ENCODE data around the gene ZNF524. TPM values are rescaled to one million over a fixed set of nuclear protein-coding genes. Genes with fewer than 3 reads are reported as not detected.
"Not testable (repeated sequence)": the region's sequence is repeated elsewhere in the genome, so short reads cannot be mapped to it uniquely, and the experiment has no call there.

ZNF524 gene
- total and polyA plus RNA-seq, 2 experiments from 2014 or later, result 17.8 to 18.2 TPM

DNA sequence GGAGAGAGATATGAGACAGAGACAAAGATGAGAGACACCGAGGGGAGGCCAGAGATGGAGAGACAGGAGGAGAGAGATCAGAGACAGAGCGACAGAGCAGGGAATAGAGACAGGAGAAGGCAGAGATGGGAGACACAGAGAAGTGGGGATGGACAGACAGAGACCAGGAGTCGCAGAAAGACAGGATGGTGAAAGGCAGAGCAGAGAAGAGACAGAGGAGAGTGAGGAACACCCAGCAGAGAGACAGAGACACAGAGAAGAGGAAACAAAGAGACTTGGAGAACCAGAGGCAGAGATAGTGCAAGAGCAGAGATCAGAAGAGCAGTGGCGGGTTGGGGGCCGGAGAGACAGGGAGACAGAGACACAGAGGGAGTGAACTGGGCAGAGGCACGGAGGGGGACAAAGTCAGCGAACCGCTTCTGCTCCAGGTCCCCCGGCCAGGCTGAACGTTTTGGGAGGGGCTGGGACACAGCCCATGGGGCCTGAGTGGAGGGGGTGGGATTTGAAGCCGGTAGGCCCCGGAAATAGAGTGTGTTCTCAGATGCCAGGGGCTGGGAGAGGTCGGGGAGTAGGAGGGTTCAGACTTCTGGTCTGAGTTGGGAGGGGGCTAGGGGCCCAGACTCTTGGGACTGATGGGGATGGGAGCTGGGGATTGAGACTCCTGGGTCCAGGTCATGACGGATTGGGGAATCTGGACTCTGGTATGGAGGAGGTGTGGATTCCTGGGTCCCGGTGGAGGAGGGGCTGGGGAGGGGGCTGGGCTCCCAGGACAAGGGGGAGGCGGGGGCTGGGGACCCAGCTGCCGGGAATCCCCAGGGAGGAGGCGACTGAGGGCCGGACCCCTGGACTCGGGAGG, 20.1 kb upstream of the ZNF524 start:
- Histone ChIP-seq H2AFZ (peak overlapping the region; percentile 99), H3K27ac (peak overlapping the region; percentile 43), H3K27me3 (replicated peaks; ENCODE audit: insufficient read depth) (no peaks in the 10 kb centered on the region), H3K4me1 (ENCODE audit: insufficient read depth) (no peaks in the 10 kb centered on the region; the same call in 1 of the 2 replicates), H4K20me1 (ENCODE audit: insufficient read depth) (no peaks in the 10 kb centered on the region), H3K36me3 (ENCODE audit: low read depth) (no peaks in the 10 kb centered on the region), H3F3A (ENCODE audit: insufficient read depth) (peaks cover 11% of the 10 kb centered on the region), H3K9me2 (ENCODE audit: insufficient read depth) (no peaks in the 10 kb centered on the region), H3K9ac (peak overlapping the region; percentile 86), H3K4me2 (ENCODE audit: unreplicated experiment) (peak overlapping the region; percentile 99), H3K79me2 (ENCODE audit: insufficient read depth) (peaks cover 19% of the 10 kb centered on the region), H3K9me3 (ENCODE audit: low read depth) (no peaks in the 10 kb centered on the region), H3K4me3 (peak overlapping the region; percentile 82)
- WGBS, 2 experiments (ENCODE audit: low coverage in 1 of 2, low lambda C conversion rate in 2 of 2, missing lambda C conversion rate in 2 of 2), result 6% methylated on average over 11 to 20 of the region's 20 CpGs
- peak; percentile 44 for DNase-seq
- TF ChIP-seq EZH2 (IDR thresholded peaks at IDR 0.05; ENCODE audit: insufficient read depth, poor library complexity, severe bottlenecking) (no peak), EZH2phosphoT487 (IDR thresholded peaks at IDR 0.05; ENCODE audit: insufficient read depth, low read depth) (no peak)
- in situ Hi-C loops (cut with MboI), result no loop called here

DNA sequence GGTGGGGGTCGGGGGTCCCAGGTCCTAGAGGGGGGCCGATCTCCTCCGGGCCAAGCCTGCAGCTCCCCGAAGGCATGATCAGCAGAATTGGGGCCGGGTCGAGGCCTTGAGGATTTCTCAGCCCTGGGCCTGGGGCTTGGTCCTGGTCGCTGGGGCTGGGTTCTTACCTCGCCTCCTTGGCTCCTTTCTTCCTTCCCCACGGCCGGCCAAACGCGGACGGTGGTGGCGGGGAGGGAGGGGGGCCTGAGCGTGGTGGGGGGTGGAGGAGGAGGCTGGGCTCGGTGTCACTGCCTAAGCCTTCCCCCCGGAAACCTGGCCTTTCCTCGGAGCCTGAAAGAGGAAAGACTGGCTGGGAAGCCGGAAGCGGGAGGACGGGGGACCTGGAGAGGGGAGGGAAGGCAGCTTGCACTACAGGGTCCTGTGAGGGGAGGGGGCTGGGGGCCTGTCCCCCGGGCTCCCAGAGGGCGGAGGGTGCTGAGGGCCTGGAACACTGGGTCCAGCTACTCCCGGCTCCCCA, 19.4 kb upstream of the ZNF524 start, which contains the start of gene ZNF579:
TSS of gene ZNF579 (minus strand) at position 221 of the 517 bp plus-strand sequence. CDS start 1,209 bp downstream, outside the sequence.
- Histone ChIP-seq H3K27ac (peak within 1 kb of the TSS; percentile 43), H3K9me2 (ENCODE audit: insufficient read depth) (no peaks in the 10 kb centered on the region), H3K9me3 (ENCODE audit: low read depth) (no peaks in the 10 kb centered on the region), H3K79me2 (ENCODE audit: insufficient read depth) (peaks cover 19% of the 10 kb centered on the region), H2AFZ (peak within 1 kb of the TSS; percentile 99), H3K4me3 (peak within 1 kb of the TSS; percentile 82), H3K9ac (peak within 1 kb of the TSS; percentile 86), H3K27me3 (replicated peaks; ENCODE audit: insufficient read depth) (no peaks in the 10 kb centered on the region), H3K4me2 (ENCODE audit: unreplicated experiment) (peak within 1 kb of the TSS; percentile 99), H3K36me3 (ENCODE audit: low read depth) (no peaks in the 10 kb centered on the region), H3F3A (ENCODE audit: insufficient read depth) (peaks cover 15% of the 10 kb centered on the region), H4K20me1 (ENCODE audit: insufficient read depth) (no peaks in the 10 kb centered on the region), H3K4me1 (ENCODE audit: insufficient read depth) (no peaks in the 10 kb centered on the region; the same call in 1 of the 2 replicates)
- peak; percentile 91 for DNase-seq
- in situ Hi-C loops (cut with MboI), result no loop called here
- WGBS, 2 experiments (ENCODE audit: low coverage in 1 of 2, low lambda C conversion rate in 2 of 2, missing lambda C conversion rate in 2 of 2), result 2% methylated on average over 7 to 24 of the region's 24 CpGs
- TF ChIP-seq EZH2 (IDR thresholded peaks at IDR 0.05; ENCODE audit: insufficient read depth, poor library complexity, severe bottlenecking) (no peak), EZH2phosphoT487 (IDR thresholded peaks at IDR 0.05; ENCODE audit: insufficient read depth, low read depth) (no peak)

DNA sequence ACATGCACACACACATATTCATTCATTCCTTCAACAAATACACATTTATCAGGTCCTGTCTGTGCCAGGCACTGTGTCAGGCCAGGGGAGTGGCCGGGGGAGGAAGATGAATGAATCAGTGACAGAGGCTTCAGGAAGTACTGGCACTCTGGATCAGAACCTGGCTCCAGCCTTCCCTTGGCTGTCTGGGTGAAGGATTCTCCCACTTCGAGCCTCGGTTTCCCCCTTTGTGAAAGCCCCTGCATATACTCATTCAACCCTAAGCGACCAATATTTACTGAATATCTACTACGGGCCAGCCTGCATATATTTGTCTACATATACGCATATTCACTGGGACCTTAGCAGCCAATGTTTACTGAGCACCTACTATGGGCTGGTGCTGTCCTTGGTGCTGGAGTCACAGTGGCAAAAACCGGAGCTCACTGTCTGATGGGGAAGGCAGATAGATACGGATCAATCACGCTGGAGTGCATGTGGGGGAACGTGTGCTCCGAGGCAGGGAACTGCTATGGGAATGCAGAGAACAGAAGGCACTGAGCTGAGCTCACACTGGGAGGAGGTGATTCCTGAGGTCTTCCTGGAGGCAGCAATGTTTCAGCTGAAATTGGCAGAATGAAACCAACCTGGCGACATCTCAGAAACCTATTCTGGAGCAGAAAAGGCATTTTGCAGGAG, 18.8 kb upstream of the ZNF524 start:
- WGBS, 2 experiments (ENCODE audit: low coverage in 1 of 2, low lambda C conversion rate in 2 of 2, missing lambda C conversion rate in 2 of 2), result 16 to 17% methylated on average over 12 of the region's 12 CpGs

DNA sequence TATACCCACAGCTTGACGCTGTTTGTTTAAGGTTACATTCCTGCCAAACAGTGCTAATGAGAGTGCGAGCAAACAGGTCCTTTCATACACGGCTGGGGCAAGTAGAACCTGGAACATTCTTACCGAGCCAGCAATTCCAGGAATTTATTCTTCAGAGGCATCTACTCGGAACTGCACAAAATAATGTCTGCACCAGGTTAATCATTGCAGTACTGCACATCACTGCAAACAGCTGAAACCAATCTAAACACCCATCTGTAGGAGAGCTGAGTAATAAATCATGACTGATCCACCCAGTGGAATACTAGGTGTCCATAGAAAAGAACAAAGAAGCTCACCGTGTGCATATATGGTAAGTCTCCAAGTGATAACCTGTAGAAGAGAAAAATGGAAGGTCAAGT, 18.3 kb upstream of the ZNF524 start:
- H2AFZ ChIP-seq, result peak overlapping the region; percentile 99; the same call in 1 of the 2 replicates

More for the DNA sequence above, 18.8 kb upstream of the ZNF524 start:
- Histone ChIP-seq H3K36me3 (ENCODE audit: low read depth) (no peaks in the 10 kb centered on the region), H3K9me3 (ENCODE audit: low read depth) (no peaks in the 10 kb centered on the region), H3K4me3 (peak overlapping the region; percentile 82), H3K4me1 (ENCODE audit: insufficient read depth) (no peaks in the 10 kb centered on the region; the same call in 1 of the 2 replicates), H4K20me1 (ENCODE audit: insufficient read depth) (no peaks in the 10 kb centered on the region), H3K27me3 (replicated peaks; ENCODE audit: insufficient read depth) (no peaks in the 10 kb centered on the region), H3K9me2 (ENCODE audit: insufficient read depth) (no peaks in the 10 kb centered on the region), H3K9ac (peak overlapping the region; percentile 86), H3F3A (ENCODE audit: insufficient read depth) (peaks cover 15% of the 10 kb centered on the region), H3K27ac (no peak overlapping the region), H3K4me2 (ENCODE audit: unreplicated experiment) (peak overlapping the region; percentile 90), H2AFZ (peak overlapping the region; percentile 99), H3K79me2 (ENCODE audit: insufficient read depth) (peaks cover 19% of the 10 kb centered on the region)
- TF ChIP-seq EZH2phosphoT487 (IDR thresholded peaks at IDR 0.05; ENCODE audit: insufficient read depth, low read depth) (no peak), EZH2 (IDR thresholded peaks at IDR 0.05; ENCODE audit: insufficient read depth, poor library complexity, severe bottlenecking) (no peak)
- in situ Hi-C loops (cut with MboI), result no loop called here
- DNase-seq, result peak; percentile 45

DNA sequence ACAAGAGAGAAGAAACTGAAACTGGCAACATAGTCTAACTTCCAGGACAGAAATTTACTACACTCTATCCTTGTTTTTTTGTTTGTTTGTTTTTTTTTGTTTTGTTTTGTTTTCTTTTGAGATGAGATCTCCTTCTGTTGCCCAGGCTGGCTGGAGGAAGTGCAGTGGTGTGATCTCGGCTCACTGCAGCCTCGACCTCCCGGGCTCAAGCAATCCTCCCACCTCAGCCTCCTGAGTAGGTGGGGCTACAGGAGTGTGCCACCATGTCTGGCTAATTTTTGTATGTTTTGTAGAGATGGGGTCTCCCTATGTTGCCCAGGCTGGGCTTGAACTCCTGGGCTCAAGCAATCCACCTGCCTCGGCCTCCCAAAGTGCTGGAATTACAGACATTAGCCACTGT, 17.8 kb upstream of the ZNF524 start:
- H3K9me2 ChIP-seq (ENCODE audit: insufficient read depth); H3K27me3 ChIP-seq (replicated peaks; ENCODE audit: insufficient read depth); H3K4me3 ChIP-seq; in situ Hi-C loops (cut with MboI); H3K27ac ChIP-seq; H4K20me1 ChIP-seq (ENCODE audit: insufficient read depth); H3K9me3 ChIP-seq (ENCODE audit: low read depth); H3K36me3 ChIP-seq (ENCODE audit: low read depth); H3K4me1 ChIP-seq (ENCODE audit: insufficient read depth); DNase-seq; H2AFZ ChIP-seq; H3K9ac ChIP-seq; H3K4me2 ChIP-seq (ENCODE audit: unreplicated experiment): not testable (repeated sequence)
- Histone ChIP-seq H3F3A (ENCODE audit: insufficient read depth) (peaks cover 15% of the 10 kb centered on the region), H3K79me2 (ENCODE audit: insufficient read depth) (peaks cover 19% of the 10 kb centered on the region)
- WGBS, 2 experiments (ENCODE audit: low coverage in 1 of 2, low lambda C conversion rate in 2 of 2, missing lambda C conversion rate in 2 of 2), result 60 to 81% methylated on average over 4 of the region's 4 CpGs

More for the DNA sequence above, 18.3 kb upstream of the ZNF524 start:
- H3F3A ChIP-seq (ENCODE audit: insufficient read depth), result peaks cover 15% of the 10 kb centered on the region
- in situ Hi-C loops (cut with MboI), result no loop called here
- H3K27me3 ChIP-seq (replicated peaks; ENCODE audit: insufficient read depth), result no peaks in the 10 kb centered on the region
- no peak for TF ChIP-seq EZH2 (IDR thresholded peaks at IDR 0.05; ENCODE audit: insufficient read depth, poor library complexity, severe bottlenecking)
- no peak for TF ChIP-seq EZH2phosphoT487 (IDR thresholded peaks at IDR 0.05; ENCODE audit: insufficient read depth, low read depth)
- no peak overlapping the region for H3K4me2 ChIP-seq (ENCODE audit: unreplicated experiment)
- H3K9ac ChIP-seq, result no peak overlapping the region
- DNase-seq, result peak; percentile 14
- no peaks in the 10 kb centered on the region for H3K9me2 ChIP-seq (ENCODE audit: insufficient read depth)
- no peaks in the 10 kb centered on the region for H4K20me1 ChIP-seq (ENCODE audit: insufficient read depth)
- no peaks in the 10 kb centered on the region for H3K36me3 ChIP-seq (ENCODE audit: low read depth)
- H3K79me2 ChIP-seq (ENCODE audit: insufficient read depth), result peaks cover 19% of the 10 kb centered on the region
- H3K4me1 ChIP-seq (ENCODE audit: insufficient read depth), result no peaks in the 10 kb centered on the region; the same call in 1 of the 2 replicates
- WGBS, 2 experiments (ENCODE audit: low coverage in 1 of 2, low lambda C conversion rate in 2 of 2, missing lambda C conversion rate in 2 of 2), result 1 to 2% methylated on average over 6 of the region's 6 CpGs
- H3K4me3 ChIP-seq, result no peak overlapping the region
- no peak overlapping the region for H3K27ac ChIP-seq
- H3K9me3 ChIP-seq (ENCODE audit: low read depth), result no peaks in the 10 kb centered on the region

DNA sequence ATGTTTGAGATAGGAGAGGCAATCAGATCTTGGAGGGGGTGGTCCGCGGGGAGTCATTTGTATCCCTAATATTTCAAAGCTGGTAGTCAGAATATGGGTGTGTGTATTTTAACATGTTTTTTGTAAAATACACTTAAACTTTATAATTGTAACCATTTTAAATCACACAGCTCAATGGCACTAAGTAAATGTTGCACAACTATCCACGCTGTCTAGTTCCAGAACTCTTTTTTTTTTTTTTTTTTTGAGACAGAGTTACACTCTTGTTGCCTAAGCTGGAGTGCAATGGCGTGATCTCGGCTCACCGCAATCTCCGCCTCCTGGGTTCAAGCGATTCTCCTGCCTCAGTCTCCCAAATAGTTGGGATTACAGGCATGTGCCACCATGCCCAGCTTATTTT, 16.2 kb upstream of the ZNF524 start:
- H3K9ac ChIP-seq; H3K9me2 ChIP-seq (ENCODE audit: insufficient read depth); H3K27me3 ChIP-seq (replicated peaks; ENCODE audit: insufficient read depth); H3K4me1 ChIP-seq (ENCODE audit: insufficient read depth); H2AFZ ChIP-seq; H3K27ac ChIP-seq; H3K4me2 ChIP-seq (ENCODE audit: unreplicated experiment); DNase-seq; H3K9me3 ChIP-seq (ENCODE audit: low read depth); H3K36me3 ChIP-seq (ENCODE audit: low read depth); H3K4me3 ChIP-seq; H4K20me1 ChIP-seq (ENCODE audit: insufficient read depth); in situ Hi-C loops (cut with MboI): not testable (repeated sequence)
- 60 to 67% methylated on average over 8 of the region's 8 CpGs for WGBS, 2 experiments (ENCODE audit: low coverage in 1 of 2, low lambda C conversion rate in 2 of 2, missing lambda C conversion rate in 2 of 2)
- Histone ChIP-seq H3F3A (ENCODE audit: insufficient read depth) (peaks cover 15% of the 10 kb centered on the region), H3K79me2 (ENCODE audit: insufficient read depth) (peaks cover 19% of the 10 kb centered on the region)

All from GM23248 (cell line).